ENCODE results near the gene CCDC12.

DNA sequence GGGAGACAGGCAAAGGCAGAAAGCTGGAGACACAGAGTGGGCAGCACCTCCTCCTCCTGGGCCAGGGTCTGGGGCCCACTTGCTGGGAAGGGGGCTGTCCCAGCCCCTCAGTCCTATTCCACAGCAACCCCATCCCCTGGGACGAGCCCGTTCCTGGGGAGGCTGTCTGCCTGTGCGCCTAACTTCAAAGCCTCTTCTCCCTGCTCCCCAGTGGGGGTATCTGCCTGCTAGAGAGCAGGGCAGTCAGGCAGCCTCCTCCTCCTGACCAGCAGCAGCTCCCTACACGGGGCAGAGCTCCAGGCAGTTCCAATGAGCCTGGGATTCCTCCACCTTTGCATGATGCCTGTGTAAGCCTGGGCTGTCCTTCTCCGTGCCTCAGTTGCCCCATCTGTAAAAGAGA is 92.1 kb downstream of the CCDC12 start:
- TF ChIP-seq ZNF274 (IDR thresholded peaks at IDR 0.05; ENCODE audit: low read depth, low read length) = no peak
- TF ChIP-seq YY1 (IDR thresholded peaks at IDR 0.05; ENCODE audit: insufficient read depth, insufficient read length) = no peak
- no peak for TF ChIP-seq SUZ12 (IDR thresholded peaks at IDR 0.05; ENCODE audit: extremely low read depth, insufficient read depth, insufficient read length)

Data from NT2/D1 (cell line).